DMS153 treated with DMSO at 0.1 percent for 48 hours (cell line): ENCODE data around the gene SSBP4.
"Not testable (repeated sequence)": the region's sequence is repeated elsewhere in the genome, so short reads cannot be mapped to it uniquely, and the experiment has no call there.

Source experiments
- DNase-seq: peaks from one replicate; lab custom pipeline; 2025; ENCODE audit not compliant: unreplicated experiment; lab: John Stamatoyannopoulos, UW

SSBP4 gene

DNA sequence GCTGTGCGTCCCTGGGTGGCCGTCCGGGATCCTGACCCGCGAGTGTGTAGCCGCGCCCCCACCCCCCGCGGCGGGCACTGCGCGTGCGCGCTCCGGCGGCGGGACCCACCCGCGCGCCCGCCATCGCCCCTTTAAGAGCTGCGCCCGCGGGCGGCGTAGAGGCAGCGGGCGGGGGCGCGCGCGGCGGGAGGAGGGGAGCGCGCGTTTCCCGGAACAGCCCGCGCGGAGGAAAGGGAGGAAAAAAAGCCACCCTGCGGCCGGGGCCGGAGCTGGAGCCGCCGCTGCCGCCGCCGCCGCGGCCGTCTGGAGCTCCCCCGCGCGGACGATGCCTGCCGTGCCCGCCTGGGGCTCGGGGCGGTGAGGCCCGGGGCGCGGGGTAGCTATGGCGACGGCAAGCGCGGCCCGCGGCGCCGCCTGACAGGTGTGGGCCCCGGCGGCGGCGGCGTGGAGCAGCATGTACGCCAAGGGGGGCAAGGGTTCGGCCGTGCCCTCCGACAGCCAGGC is at the start of gene SSBP4:
TSS of gene SSBP4 (plus strand) at position 204 of the 504 bp plus-strand sequence. CDS start at position 455, 251 bp downstream.
- DNase-seq: no peak

GRCh38 chr19:18373407-18373891 is 45.7 kb upstream of the SSBP4 start:
- DNase-seq: no peak

DNA sequence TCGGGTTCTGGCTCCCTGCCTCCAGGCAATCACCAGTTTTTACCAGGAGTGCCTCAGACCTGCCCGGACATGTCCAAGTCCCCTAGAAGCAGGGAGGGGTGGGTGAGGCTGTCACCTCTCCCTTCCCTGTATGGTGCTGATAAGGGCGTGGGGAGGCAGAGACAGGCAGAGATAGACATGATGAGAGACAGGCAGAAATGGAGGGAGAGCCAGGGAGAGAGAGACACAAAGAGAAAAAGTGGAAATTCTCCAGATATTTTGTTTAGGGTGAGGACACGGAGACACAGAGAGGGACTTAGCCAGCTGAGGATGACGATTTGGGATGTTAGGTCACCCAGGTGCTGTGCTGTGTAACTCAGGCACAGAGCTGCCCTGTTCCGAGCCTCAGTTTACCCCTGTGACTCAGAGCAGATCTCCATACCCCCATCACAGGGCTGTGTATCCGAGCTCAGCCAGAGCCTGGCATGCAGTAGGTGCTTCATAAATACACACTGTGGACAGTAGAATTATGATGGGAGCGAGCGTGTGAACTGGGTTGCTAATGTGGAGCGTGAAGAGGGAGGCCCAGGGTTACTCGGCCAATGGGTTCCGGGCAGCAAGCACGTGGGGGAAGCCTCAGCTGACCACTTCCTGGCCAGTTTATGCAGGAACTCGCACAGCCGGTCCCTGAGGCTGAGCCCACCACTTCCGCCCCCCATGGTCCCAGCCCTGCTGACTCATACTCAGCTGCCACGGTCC is 45.1 kb upstream of the SSBP4 start:
- DNase-seq: peak; percentile 45

- DNase-seq: peak; percentile 31
These were observed 42.2 kb upstream of the SSBP4 start for GRCh38 chr19:18377026-18377425.

- peak; percentile 73 for DNase-seq
These were observed 39.1 kb upstream of the SSBP4 start for GRCh38 chr19:18379803-18380747.

- DNase-seq: no peak
These were observed 38.4 kb upstream of the SSBP4 start for GRCh38 chr19:18380843-18381242.

- DNase-seq: not testable (repeated sequence)
These were observed 35.6 kb upstream of the SSBP4 start for GRCh38 chr19:18383622-18384021.

DNA sequence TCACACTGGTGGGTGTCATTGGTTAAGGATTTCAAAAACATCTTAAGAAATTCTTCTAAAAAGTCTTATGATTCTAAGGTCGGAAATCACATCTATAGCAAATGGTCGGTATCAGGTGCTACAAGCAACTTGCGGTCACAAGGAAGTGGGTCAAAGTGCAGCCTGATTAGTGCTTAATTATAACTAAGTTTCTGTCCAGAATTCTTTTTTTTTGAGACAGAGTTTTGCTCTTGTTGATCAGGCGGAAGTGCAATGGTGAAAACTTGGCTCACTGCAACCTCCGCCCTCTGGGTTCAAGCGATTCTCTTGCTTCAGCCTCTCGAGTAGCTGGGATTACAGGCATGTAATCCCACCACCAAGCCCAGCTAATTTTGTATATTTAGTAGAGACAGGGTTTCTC is 34.4 kb upstream of the SSBP4 start:
- DNase-seq: no peak

- no peak for DNase-seq
These were observed 33.9 kb upstream of the SSBP4 start for GRCh38 chr19:18385359-18385674.

DNA sequence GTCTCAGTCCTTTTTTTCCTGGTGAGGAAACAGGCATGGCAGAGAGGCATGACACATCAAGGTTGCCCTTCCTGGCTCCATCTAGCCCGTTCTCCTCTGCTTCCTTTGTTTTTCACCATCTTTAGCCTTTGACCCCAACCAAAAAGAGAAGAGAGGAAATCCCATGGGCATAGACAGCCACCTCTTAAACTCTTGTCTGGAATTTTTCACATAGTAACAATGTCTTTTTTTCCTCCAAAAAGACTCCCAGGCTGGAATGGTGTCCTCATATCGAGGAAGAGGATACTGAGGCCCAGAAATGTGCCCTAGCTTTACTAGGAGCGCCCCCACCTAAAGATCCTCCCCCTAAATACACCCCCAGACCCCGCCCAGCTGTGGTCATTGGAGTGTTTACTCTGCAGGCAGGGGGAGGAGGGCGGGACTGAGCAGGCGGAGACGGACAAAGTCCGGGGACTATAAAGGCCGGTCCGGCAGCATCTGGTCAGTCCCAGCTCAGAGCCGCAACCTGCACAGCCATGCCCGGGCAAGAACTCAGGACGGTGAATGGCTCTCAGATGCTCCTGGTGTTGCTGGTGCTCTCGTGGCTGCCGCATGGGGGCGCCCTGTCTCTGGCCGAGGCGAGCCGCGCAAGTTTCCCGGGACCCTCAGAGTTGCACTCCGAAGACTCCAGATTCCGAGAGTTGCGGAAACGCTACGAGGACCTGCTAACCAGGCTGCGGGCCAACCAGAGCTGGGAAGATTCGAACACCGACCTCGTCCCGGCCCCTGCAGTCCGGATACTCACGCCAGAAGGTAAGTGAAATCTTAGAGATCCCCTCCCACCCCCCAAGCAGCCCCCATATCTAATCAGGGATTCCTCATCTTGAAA is 33.3 kb upstream of the SSBP4 start, which contains the start of gene GDF15:
TSS of gene GDF15 (plus strand) at position 484 of the 868 bp plus-strand sequence. CDS start at position 516, 32 bp downstream.
- no peak for DNase-seq

- no peak for DNase-seq
These were observed 32.5 kb upstream of the SSBP4 start for GRCh38 chr19:18386543-18387271.

- DNase-seq: peak; percentile 40
These were observed 30.9 kb upstream of the SSBP4 start for GRCh38 chr19:18388100-18388959.

- no peak for DNase-seq
These were observed 30.1 kb upstream of the SSBP4 start for GRCh38 chr19:18388960-18389725.

GRCh38 chr19:18389726-18390064 is 29.5 kb upstream of the SSBP4 start:
- no peak for DNase-seq

- DNase-seq: no peak
These were observed 28.9 kb upstream of the SSBP4 start for GRCh38 chr19:18390065-18390907.

GRCh38 chr19:18391509-18392075 is 27.6 kb upstream of the SSBP4 start:
- no peak for DNase-seq

GRCh38 chr19:18392417-18392816 is 26.8 kb upstream of the SSBP4 start:
- DNase-seq: no peak
